SK-N-SH (cell line): Measurements from ENCODE around the gene UBE2E1.

Experiments used
- CTCF ChIP-seq: fragments of 200-600 bp; sonication (generic); IDR thresholded peaks from 2 replicates; pipeline ENCODE4 v1.6.1; 2017; ENCODE audit warnings: antibody characterized with exemption, mild to moderate bottlenecking, moderate library complexity
- GABPA ChIP-seq: IDR thresholded peaks from 2 replicates; pipeline ENCODE4 v1.4.0; 2012; ENCODE audit warnings: low read depth, mild to moderate bottlenecking
- POLR2AphosphoS5 ChIP-seq: IDR thresholded peaks from 2 replicates; pipeline ENCODE4 v1.6.1; 2012; ENCODE audit warnings: low read depth, low read length
- REST ChIP-seq: IDR thresholded peaks from 2 replicates; pipeline ENCODE4 v1.6.1; 2012; ENCODE audit warnings: mild to moderate bottlenecking, low read depth, low read length, moderate library complexity
- SIN3A ChIP-seq: IDR thresholded peaks from 2 replicates; pipeline ENCODE4 v1.6.1; 2012; ENCODE audit warnings: low read depth, mild to moderate bottlenecking, low read length, moderate library complexity, borderline replicate concordance

- TF ChIP-seq POLR2AphosphoS5 (no peak), CTCF (no peak), REST (no peak), GABPA (no peak), SIN3A (no peak)
Measured at GRCh38 chr3:23928524-23928923, 122.8 kb downstream of the UBE2E1 start.
